ENCODE data around the gene RP2.

Gene RP2

GRCh38 chrX:46920235-46920634 is 83.4 kb downstream of the RP2 start:
- DNase-seq (ENCODE audit: low read depth), result no peak

DNA sequence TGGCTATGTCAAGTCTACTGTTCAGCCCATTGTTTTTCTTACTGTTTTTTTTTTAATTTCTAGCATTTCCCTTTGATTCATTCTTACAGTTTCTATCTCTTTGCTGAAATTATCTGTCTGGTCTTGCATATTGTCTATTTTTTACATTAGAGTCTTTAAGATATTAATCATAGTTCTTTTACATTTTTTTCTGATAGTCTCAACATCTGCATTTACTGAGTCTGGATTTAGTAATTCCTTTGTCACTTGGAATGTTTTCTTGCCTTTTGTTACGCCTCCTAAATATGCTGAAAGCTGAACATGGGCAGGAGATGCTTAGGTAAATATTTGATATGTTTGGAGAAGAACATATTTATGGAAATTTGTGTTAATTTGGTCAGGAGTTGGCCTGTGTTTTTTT is 85.8 kb downstream of the RP2 start:
- DNase-seq (ENCODE audit: low read depth), result no peak

GRCh38 chrX:46927718-46928117 is 90.9 kb downstream of the RP2 start:
- no peak for DNase-seq (ENCODE audit: low read depth)

DNA sequence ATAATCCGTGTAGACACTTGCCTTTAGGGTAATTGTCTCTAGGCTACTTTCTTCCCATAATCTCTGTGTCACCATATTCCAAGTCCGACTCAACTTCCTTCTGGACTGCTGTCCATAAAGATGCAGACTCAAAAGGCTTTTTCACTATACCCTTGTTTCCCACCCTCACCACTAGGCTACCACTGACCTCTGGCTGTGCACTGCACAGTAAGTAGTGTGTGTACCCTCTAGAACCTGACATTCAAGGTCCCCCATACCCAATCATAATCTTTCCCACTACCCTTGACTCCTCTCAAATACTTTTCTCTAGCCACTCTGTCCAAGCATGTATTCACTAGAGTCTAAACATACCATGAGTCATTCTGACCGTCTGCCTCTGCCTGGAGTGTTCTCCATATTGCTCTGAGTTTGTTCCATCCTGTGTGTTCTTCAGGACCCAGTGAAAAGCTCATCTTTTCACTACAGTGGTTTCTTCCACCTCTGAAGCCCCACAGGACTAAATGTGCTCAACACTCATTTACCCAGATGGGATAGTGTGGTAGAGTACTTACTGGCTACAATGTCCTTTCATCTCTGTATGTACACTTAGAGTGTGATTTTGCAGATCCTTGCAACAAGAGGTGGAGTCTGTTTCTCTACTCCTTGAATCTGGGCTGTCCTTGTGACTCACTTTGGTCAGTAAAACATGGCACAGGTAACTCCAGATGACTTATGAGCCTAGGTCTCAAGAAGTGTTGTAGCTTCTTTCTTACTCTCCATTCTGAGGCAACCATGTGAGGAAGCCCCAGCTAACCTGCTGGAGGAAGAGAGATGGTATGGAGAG is 92.8 kb downstream of the RP2 start:
- no peak for DNase-seq (ENCODE audit: low read depth)
